BJ (cell line): ENCODE measurements around the gene SCAPER. TPM values are rescaled to one million over a fixed set of nuclear protein-coding genes. Genes with fewer than 3 reads are reported as not detected.

Experiments used
- polyA plus RNA-seq: library from polyadenylated mRNA; depleted of rRNA; stranded (reverse); fragments of >200 nt; gene quantifications from 2 replicates; pipeline ENCODE4 v1.2.3, GENCODE V29; 2011; rRNA removed
- small RNA-seq: library from RNA; depleted of rRNA; stranded (forward); fragments of <200 nt; gene quantifications from one replicate; pipeline ENCODE3, GENCODE V24; 2012; ENCODE audit warnings: low replicate concordance, low read depth; ENCODE audit not compliant: insufficient read length

Gene SCAPER
- polyA plus RNA-seq, 1 experiment = 2.3 TPM

Small RNAs within 50 kb of the gene (small RNA-seq; reads per million reads assigned to genes)
- not detected for gene AC090751.1
- not detected for gene MIR3713

Other genes with a start within 250 kb of the SCAPER start
- gene RCN2, start 26.4 kb upstream of the SCAPER start, polyA plus RNA-seq = 30.8 and 68.5 TPM in 2 replicates
- gene PSTPIP1, start 89.8 kb upstream of the SCAPER start, polyA plus RNA-seq = not detected in 2 replicates
- 344 and 396 TPM in 2 replicates for gene TSPAN3, start 165.8 kb upstream of the SCAPER start, polyA plus RNA-seq